K562 (cell line): Measurements from ENCODE around the gene FIZ1. TPM values are rescaled to one million over a fixed set of nuclear protein-coding genes. Genes with fewer than 3 reads are reported as not detected.

Experiments used
- CC2D1A ChIP-seq: fragments of 450-650 bp; IDR thresholded peaks from 2 replicates; pipeline ENCODE4 v1.6.1; 2017; ENCODE audit warnings: mild to moderate bottlenecking
- GTF2A2 ChIP-seq: IDR thresholded peaks from 2 replicates; pipeline ENCODE4 v1.6.1; 2016; ENCODE audit warnings: mild to moderate bottlenecking, missing genetic modification characterization, missing compliant biosample characterization
- HNRNPLL ChIP-seq: fragments of 200-400 bp; formaldehyde crosslinking; IDR thresholded peaks from 2 replicates; pipeline ENCODE4 v1.6.1; 2017; ENCODE audit warnings: low read length, low read depth, mild to moderate bottlenecking; ENCODE audit not compliant: poor library complexity, severe bottlenecking
- ILK ChIP-seq: fragments of 450-650 bp; IDR thresholded peaks from 2 replicates; pipeline ENCODE4 v1.6.1; 2016; ENCODE audit warnings: missing genetic modification characterization, low read depth, mild to moderate bottlenecking, missing compliant biosample characterization, moderate library complexity, borderline replicate concordance
- MTA1 ChIP-seq: fragments of 450-650 bp; IDR thresholded peaks from 2 replicates; pipeline ENCODE4 v1.6.1; 2017; ENCODE audit warnings: borderline replicate concordance
- MTA3 ChIP-seq: fragments of 450-650 bp; formaldehyde crosslinking; IDR thresholded peaks from 2 replicates; pipeline ENCODE4 v1.6.1; 2017; ENCODE audit warnings: mild to moderate bottlenecking, borderline replicate concordance
- POLR2B ChIP-seq: fragments of 450-650 bp; IDR thresholded peaks from 2 replicates; pipeline ENCODE4 v1.6.1; 2018; ENCODE audit warnings: low read depth; ENCODE audit not compliant: partially characterized antibody
- PTTG1 ChIP-seq: fragments of 450-650 bp; IDR thresholded peaks from 2 replicates; pipeline ENCODE4 v1.6.1; 2016; ENCODE audit warnings: low read depth, mild to moderate bottlenecking, missing genetic modification characterization, missing compliant biosample characterization
- RBM34 ChIP-seq: fragments of 200-400 bp; formaldehyde crosslinking; IDR thresholded peaks from 2 replicates; pipeline ENCODE4 v1.6.1; 2018; ENCODE audit warnings: low read length, borderline replicate concordance; ENCODE audit not compliant: insufficient read depth
- SMARCE1 ChIP-seq: fragments of 450-650 bp; IDR thresholded peaks from 2 replicates; pipeline ENCODE4 v1.7.1; 2016; ENCODE audit warnings: mild to moderate bottlenecking
- polyA plus RNA-seq, 8 experiments: library from polyadenylated mRNA; depleted of rRNA in 4 of 8; stranded (reverse) in 5 of 8; unstranded in 3 of 8; fragments of >200 nt; fragmentation: Nextera tagmentation in 2 of 8; fragmentation: Illumina TruSeq in 1 of 8; extraction: Ambion mirVana in 2 of 8; extraction: Trizol in 1 of 8; gene quantifications; 2 replicates each; pipeline versions ENCODE4 v1.2.1 to v1.2.3, GENCODE V29; 2011 to 2014; ENCODE audit warnings: inconsistent platforms in 1 of 8, missing spikeins in 1 of 8
- total RNA-seq, 7 experiments: library from RNA; depleted of rRNA in 6 of 7; stranded (reverse); fragments of >200 nt in 6 of 7; fragmentation: Illumina TruSeq in 2 of 7; extraction: Trizol in 2 of 7; gene quantifications; 2 replicates each; pipeline versions ENCODE4 v1.2.1 to v1.2.3, GENCODE V29; 2011 to 2021; ENCODE audit warnings: low replicate concordance in 1 of 7
- TF ChIP-seq, protein P1 (sequence below): sonication (generic); formaldehyde crosslinking; IDR thresholded peaks from 2 replicates; pipeline ENCODE4 v1.9.0; 2022; ENCODE audit warnings: mild to moderate bottlenecking, missing genetic modification reagents
- TF ChIP-seq, protein P2 (sequence below), 3 experiments: fragments of 200-800 bp in 1 of 3; sonication (Bioruptor generic) in 1 of 3; sonication (generic) in 1 of 3; formaldehyde crosslinking in 1 of 3; IDR thresholded peaks; 2 replicates each; pipeline versions ENCODE4 v1.6.1 to v1.8.0; 2016 to 2022; ENCODE audit warnings: mild to moderate bottlenecking in 2 of 3, missing compliant biosample characterization in 2 of 3, missing genetic modification characterization in 2 of 3, missing genetic modification reagents in 1 of 3
- TF ChIP-seq, protein P3 (sequence below): fragments of 250-450 bp; sonication (Bioruptor Pico); IDR thresholded peaks from 2 replicates; pipeline ENCODE4 v1.8.0; 2021; ENCODE audit warnings: moderate library complexity, mild to moderate bottlenecking, inconsistent platforms
- TF ChIP-seq, protein P4 (sequence below), 3 experiments: fragments of 200-800 bp in 1 of 3; fragments of 250-450 bp in 1 of 3; fragments of 450-650 bp in 1 of 3; sonication (Bioruptor Pico) in 1 of 3; sonication (Bioruptor generic) in 1 of 3; formaldehyde crosslinking in 1 of 3; IDR thresholded peaks; 2 replicates each; pipeline versions ENCODE4 v1.6.1 to v1.8.0; 2016 to 2022; ENCODE audit warnings: mild to moderate bottlenecking in 2 of 3, missing genetic modification characterization in 2 of 3, missing compliant biosample characterization in 1 of 3, moderate library complexity in 1 of 3
- TF ChIP-seq, protein P5 (sequence below): sonication (generic); formaldehyde crosslinking; IDR thresholded peaks from 2 replicates; pipeline ENCODE4 v1.8.0; 2022; ENCODE audit warnings: mild to moderate bottlenecking, missing genetic modification reagents

Gene FIZ1
- total and polyA plus RNA-seq, 9 of the 15 experiments (the other 6 are each of a cell fraction or from before 2014, with no cell fraction given) = 0.79 to 17.5 (median 5.5) TPM

DNA sequence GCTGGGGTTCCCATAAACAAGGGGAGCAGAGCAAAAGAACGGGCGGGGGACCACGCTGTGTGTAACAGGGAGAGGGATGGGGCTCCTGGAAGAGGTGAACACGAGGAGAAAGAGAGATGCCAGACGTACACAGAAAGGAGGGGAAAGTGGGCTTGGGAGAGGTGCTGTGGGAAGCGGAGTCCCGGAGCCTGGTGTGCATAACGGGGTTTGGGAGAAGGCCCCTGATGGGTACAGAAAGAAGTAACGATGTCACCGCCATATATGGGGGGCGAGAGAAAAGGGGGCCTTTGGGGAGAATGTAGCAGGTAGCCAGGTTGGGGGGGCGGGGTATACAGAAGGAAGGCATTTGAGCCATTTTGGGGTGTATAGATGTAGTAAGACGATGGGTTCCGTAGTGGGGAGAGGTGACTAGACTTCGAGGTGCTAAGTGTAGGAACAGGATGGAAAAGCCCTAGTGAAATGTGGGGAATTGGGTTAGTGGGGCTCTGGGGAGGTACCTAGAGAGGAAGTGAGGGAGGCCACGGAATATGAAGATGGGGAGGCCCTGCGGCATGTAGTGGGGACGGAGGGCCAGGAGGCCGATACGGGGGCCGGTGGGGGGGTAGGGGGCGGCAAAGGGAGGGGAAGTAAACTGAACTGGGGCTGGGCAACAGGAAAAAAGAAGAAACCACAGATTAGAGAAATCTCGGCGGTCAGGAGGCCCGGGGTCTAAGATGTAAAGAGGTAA is 42.3 kb upstream of the FIZ1 start (continued):
- 0 out of 2 replicates have a peak, but pooled peaks have one; percentile 11 for TF ChIP-seq CC2D1A
- TF ChIP-seq SMARCE1 = 0 out of 2 replicates have a peak, but pooled peaks have one; percentile 12
- TF ChIP-seq, protein P1, sequence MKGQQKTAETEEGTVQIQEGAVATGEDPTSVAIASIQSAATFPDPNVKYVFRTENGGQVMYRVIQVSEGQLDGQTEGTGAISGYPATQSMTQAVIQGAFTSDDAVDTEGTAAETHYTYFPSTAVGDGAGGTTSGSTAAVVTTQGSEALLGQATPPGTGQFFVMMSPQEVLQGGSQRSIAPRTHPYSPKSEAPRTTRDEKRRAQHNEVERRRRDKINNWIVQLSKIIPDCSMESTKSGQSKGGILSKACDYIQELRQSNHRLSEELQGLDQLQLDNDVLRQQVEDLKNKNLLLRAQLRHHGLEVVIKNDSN (CRISPR knock-in tag) = no peak
- no peak for TF ChIP-seq RBM34
- TF ChIP-seq ILK (tag) = no peak
- TF ChIP-seq, protein P2, sequence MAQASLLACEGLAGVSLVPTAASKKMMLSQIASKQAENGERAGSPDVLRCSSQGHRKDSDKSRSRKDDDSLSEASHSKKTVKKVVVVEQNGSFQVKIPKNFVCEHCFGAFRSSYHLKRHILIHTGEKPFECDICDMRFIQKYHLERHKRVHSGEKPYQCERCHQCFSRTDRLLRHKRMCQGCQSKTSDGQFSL (CRISPR knock-in tag; IDR thresholded peaks at IDR 0.05) = no peak
- TF ChIP-seq, protein P2 (tag; IDR thresholded peaks at IDR 0.05) = 0 out of 4 replicates have a peak, but pooled peaks of 1 of the 2 experiments have one; percentile 45
- no peak for TF ChIP-seq PTTG1
- TF ChIP-seq, protein P3, sequence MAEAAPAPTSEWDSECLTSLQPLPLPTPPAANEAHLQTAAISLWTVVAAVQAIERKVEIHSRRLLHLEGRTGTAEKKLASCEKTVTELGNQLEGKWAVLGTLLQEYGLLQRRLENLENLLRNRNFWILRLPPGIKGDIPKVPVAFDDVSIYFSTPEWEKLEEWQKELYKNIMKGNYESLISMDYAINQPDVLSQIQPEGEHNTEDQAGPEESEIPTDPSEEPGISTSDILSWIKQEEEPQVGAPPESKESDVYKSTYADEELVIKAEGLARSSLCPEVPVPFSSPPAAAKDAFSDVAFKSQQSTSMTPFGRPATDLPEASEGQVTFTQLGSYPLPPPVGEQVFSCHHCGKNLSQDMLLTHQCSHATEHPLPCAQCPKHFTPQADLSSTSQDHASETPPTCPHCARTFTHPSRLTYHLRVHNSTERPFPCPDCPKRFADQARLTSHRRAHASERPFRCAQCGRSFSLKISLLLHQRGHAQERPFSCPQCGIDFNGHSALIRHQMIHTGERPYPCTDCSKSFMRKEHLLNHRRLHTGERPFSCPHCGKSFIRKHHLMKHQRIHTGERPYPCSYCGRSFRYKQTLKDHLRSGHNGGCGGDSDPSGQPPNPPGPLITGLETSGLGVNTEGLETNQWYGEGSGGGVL (CRISPR knock-in tag) = no peak
- TF ChIP-seq GTF2A2 (tag) = no peak
- TF ChIP-seq, protein P4, sequence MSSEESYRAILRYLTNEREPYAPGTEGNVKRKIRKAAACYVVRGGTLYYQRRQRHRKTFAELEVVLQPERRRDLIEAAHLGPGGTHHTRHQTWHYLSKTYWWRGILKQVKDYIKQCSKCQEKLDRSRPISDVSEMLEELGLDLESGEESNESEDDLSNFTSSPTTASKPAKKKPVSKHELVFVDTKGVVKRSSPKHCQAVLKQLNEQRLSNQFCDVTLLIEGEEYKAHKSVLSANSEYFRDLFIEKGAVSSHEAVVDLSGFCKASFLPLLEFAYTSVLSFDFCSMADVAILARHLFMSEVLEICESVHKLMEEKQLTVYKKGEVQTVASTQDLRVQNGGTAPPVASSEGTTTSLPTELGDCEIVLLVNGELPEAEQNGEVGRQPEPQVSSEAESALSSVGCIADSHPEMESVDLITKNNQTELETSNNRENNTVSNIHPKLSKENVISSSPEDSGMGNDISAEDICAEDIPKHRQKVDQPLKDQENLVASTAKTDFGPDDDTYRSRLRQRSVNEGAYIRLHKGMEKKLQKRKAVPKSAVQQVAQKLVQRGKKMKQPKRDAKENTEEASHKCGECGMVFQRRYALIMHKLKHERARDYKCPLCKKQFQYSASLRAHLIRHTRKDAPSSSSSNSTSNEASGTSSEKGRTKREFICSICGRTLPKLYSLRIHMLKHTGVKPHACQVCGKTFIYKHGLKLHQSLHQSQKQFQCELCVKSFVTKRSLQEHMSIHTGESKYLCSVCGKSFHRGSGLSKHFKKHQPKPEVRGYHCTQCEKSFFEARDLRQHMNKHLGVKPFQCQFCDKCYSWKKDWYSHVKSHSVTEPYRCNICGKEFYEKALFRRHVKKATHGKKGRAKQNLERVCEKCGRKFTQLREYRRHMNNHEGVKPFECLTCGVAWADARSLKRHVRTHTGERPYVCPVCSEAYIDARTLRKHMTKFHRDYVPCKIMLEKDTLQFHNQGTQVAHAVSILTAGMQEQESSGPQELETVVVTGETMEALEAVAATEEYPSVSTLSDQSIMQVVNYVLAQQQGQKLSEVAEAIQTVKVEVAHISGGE (CRISPR knock-in tag; IDR thresholded peaks at IDR 0.05) = no peak
- no peak for TF ChIP-seq MTA3
- no peak for TF ChIP-seq MTA1
- peak; percentile 59 for TF ChIP-seq POLR2B
- TF ChIP-seq HNRNPLL = no peak
- TF ChIP-seq, protein P5, sequence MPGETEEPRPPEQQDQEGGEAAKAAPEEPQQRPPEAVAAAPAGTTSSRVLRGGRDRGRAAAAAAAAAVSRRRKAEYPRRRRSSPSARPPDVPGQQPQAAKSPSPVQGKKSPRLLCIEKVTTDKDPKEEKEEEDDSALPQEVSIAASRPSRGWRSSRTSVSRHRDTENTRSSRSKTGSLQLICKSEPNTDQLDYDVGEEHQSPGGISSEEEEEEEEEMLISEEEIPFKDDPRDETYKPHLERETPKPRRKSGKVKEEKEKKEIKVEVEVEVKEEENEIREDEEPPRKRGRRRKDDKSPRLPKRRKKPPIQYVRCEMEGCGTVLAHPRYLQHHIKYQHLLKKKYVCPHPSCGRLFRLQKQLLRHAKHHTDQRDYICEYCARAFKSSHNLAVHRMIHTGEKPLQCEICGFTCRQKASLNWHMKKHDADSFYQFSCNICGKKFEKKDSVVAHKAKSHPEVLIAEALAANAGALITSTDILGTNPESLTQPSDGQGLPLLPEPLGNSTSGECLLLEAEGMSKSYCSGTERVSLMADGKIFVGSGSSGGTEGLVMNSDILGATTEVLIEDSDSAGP (CRISPR knock-in tag) = no peak
